K562 (cell line): ENCODE measurements around the gene SLC22A8. TPM values are rescaled to one million over a fixed set of nuclear protein-coding genes. Genes with fewer than 3 reads are reported as not detected.
A peak's percentile ranks its signal among the peaks of the same experiment; 100 is the strongest.

Source experiments
- CREBBP ChIP-seq: IDR thresholded peaks from one replicate; pipeline ENCODE4 v1.6.1; 2012; ENCODE audit warnings: low read depth, mild to moderate bottlenecking, control low read depth, inconsistent platforms, low read length
- CTBP1 ChIP-seq: fragments of 450-650 bp; IDR thresholded peaks from 2 replicates; pipeline ENCODE4 v1.6.1; 2016; ENCODE audit warnings: borderline replicate concordance
- GABPA ChIP-seq: fragments of 200-800 bp; sonication (Bioruptor generic); conservative IDR thresholded peaks from 2 replicates; pipeline ENCODE4 v1.6.1; 2016; ENCODE audit warnings: low read depth, missing genetic modification characterization, missing compliant biosample characterization
- HNRNPLL ChIP-seq: fragments of 200-400 bp; formaldehyde crosslinking; IDR thresholded peaks from 2 replicates; pipeline ENCODE4 v1.6.1; 2017; ENCODE audit warnings: low read length, low read depth, mild to moderate bottlenecking; ENCODE audit not compliant: poor library complexity, severe bottlenecking
- MTA1 ChIP-seq: fragments of 450-650 bp; IDR thresholded peaks from 2 replicates; pipeline ENCODE4 v1.6.1; 2017; ENCODE audit warnings: borderline replicate concordance
- MTA3 ChIP-seq: fragments of 450-650 bp; formaldehyde crosslinking; IDR thresholded peaks from 2 replicates; pipeline ENCODE4 v1.6.1; 2017; ENCODE audit warnings: mild to moderate bottlenecking, borderline replicate concordance
- MYC ChIP-seq, 2 experiments: fragments of 250-450 bp in 1 of 2; sonication (Bioruptor Pico) in 1 of 2; IDR thresholded peaks; 2 replicates each; pipeline versions ENCODE4 v1.5.1 to v1.6.1; 2012 to 2021; ENCODE audit warnings: low read depth in 2 of 2, borderline replicate concordance in 1 of 2, improper control_type of control experiment in 1 of 2, low read length in 1 of 2, mild to moderate bottlenecking in 1 of 2, moderate library complexity in 1 of 2
- ZNF444 ChIP-seq: fragments of 250-450 bp; sonication (Bioruptor Pico); IDR thresholded peaks from 2 replicates; pipeline ENCODE4 v1.4.0; 2020; ENCODE audit warnings: mild to moderate bottlenecking, moderate library complexity
- polyA plus RNA-seq, 8 experiments: library from polyadenylated mRNA; depleted of rRNA in 4 of 8; stranded (reverse) in 5 of 8; unstranded in 3 of 8; fragments of >200 nt; fragmentation: Nextera tagmentation in 2 of 8; fragmentation: Illumina TruSeq in 1 of 8; extraction: Ambion mirVana in 2 of 8; extraction: Trizol in 1 of 8; gene quantifications; 2 replicates each; pipeline versions ENCODE4 v1.2.1 to v1.2.3, GENCODE V29; 2011 to 2014; ENCODE audit warnings: inconsistent platforms in 1 of 8, missing spikeins in 1 of 8
- total RNA-seq, 7 experiments: library from RNA; depleted of rRNA in 6 of 7; stranded (reverse); fragments of >200 nt in 6 of 7; fragmentation: Illumina TruSeq in 2 of 7; extraction: Trizol in 2 of 7; gene quantifications; 2 replicates each; pipeline versions ENCODE4 v1.2.1 to v1.2.3, GENCODE V29; 2011 to 2021; ENCODE audit warnings: low replicate concordance in 1 of 7
- TF ChIP-seq, protein P1 (sequence below): fragments of 450-650 bp; IDR thresholded peaks from 2 replicates; pipeline ENCODE4 v1.6.1; 2016; ENCODE audit warnings: mild to moderate bottlenecking, moderate library complexity
- TF ChIP-seq, protein P2 (sequence below): fragments of 250-450 bp; sonication (Bioruptor Pico); IDR thresholded peaks from 2 replicates; pipeline ENCODE4 v1.8.0; 2022; ENCODE audit warnings: inconsistent platforms
- TF ChIP-seq, protein P3 (sequence below), 3 experiments: IDR thresholded peaks in 2 of 3; conservative IDR thresholded peaks in 1 of 3; 2 replicates each; pipeline ENCODE4 v1.5.1; 2011 to 2012; ENCODE audit warnings: low read length in 3 of 3, mild to moderate bottlenecking in 3 of 3, control low read depth in 2 of 3, improper control_type of control experiment in 1 of 3, inconsistent platforms in 1 of 3, low read depth in 1 of 3, mixed read lengths in 1 of 3, moderate library complexity in 1 of 3; ENCODE audit not compliant: insufficient read depth in 2 of 3

The SLC22A8 gene
- total and polyA plus RNA-seq, 9 of the 15 experiments (the other 6 are each of a cell fraction or from before 2014, with no cell fraction given): not detected

DNA sequence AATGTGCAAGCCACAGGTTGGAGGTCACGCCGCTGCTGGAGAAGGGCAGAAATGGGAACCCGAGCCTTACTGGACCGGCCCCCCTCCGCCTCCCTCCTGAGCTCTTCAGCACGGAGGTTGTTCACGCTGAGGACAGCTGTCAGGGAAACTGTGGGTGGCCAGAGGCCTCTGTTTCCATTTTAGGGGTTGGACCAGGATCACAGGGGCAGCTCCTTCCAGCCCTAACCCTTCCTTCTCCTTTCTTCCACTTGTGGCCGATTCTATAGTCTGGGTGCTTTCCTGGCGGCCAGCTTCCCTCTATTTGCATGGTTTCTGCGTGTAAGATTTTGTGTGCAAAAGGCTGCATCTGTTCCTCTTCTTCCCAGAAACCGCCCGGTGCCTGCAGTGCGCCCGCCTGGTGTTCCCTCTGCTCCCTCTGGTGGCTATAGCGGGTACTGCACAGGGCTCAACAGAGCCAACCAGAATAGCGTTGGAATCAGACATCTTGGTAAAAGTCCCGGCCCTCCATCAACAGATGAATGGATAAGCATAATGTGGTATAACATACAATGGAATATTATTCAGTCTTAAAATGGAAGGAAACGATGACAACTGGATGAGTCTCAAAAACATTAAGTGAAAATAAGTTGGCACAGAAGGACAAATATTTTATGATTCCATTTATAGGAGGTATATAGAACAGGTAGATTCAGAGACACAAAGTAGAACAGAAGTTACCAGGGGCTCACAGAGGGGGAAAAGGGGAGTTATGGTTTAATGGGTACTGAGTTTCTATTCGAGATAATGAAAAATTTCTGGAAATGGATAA lies 8.4 kb upstream of the SLC22A8 start (continued):
- TF ChIP-seq MTA1 (no peak), HNRNPLL (no peak), ZNF444 (CRISPR knock-in tag) (no peak), MTA3 (peak; percentile 51; the same call in 1 of the 2 replicates), GABPA (tag) (no peak), CREBBP (no peak), MYC (IDR thresholded peaks at IDR 0.05; ENCODE audit: low read depth, low read length) (0 out of 2 replicates have a peak, but pooled peaks have one; percentile 2), MYC (CRISPR knock-in tag; IDR thresholded peaks at IDR 0.05; ENCODE audit: borderline replicate concordance, low read depth) (no peak), CTBP1 (peak; percentile 37; the same call in 1 of the 2 replicates)
- TF ChIP-seq, protein P1, sequence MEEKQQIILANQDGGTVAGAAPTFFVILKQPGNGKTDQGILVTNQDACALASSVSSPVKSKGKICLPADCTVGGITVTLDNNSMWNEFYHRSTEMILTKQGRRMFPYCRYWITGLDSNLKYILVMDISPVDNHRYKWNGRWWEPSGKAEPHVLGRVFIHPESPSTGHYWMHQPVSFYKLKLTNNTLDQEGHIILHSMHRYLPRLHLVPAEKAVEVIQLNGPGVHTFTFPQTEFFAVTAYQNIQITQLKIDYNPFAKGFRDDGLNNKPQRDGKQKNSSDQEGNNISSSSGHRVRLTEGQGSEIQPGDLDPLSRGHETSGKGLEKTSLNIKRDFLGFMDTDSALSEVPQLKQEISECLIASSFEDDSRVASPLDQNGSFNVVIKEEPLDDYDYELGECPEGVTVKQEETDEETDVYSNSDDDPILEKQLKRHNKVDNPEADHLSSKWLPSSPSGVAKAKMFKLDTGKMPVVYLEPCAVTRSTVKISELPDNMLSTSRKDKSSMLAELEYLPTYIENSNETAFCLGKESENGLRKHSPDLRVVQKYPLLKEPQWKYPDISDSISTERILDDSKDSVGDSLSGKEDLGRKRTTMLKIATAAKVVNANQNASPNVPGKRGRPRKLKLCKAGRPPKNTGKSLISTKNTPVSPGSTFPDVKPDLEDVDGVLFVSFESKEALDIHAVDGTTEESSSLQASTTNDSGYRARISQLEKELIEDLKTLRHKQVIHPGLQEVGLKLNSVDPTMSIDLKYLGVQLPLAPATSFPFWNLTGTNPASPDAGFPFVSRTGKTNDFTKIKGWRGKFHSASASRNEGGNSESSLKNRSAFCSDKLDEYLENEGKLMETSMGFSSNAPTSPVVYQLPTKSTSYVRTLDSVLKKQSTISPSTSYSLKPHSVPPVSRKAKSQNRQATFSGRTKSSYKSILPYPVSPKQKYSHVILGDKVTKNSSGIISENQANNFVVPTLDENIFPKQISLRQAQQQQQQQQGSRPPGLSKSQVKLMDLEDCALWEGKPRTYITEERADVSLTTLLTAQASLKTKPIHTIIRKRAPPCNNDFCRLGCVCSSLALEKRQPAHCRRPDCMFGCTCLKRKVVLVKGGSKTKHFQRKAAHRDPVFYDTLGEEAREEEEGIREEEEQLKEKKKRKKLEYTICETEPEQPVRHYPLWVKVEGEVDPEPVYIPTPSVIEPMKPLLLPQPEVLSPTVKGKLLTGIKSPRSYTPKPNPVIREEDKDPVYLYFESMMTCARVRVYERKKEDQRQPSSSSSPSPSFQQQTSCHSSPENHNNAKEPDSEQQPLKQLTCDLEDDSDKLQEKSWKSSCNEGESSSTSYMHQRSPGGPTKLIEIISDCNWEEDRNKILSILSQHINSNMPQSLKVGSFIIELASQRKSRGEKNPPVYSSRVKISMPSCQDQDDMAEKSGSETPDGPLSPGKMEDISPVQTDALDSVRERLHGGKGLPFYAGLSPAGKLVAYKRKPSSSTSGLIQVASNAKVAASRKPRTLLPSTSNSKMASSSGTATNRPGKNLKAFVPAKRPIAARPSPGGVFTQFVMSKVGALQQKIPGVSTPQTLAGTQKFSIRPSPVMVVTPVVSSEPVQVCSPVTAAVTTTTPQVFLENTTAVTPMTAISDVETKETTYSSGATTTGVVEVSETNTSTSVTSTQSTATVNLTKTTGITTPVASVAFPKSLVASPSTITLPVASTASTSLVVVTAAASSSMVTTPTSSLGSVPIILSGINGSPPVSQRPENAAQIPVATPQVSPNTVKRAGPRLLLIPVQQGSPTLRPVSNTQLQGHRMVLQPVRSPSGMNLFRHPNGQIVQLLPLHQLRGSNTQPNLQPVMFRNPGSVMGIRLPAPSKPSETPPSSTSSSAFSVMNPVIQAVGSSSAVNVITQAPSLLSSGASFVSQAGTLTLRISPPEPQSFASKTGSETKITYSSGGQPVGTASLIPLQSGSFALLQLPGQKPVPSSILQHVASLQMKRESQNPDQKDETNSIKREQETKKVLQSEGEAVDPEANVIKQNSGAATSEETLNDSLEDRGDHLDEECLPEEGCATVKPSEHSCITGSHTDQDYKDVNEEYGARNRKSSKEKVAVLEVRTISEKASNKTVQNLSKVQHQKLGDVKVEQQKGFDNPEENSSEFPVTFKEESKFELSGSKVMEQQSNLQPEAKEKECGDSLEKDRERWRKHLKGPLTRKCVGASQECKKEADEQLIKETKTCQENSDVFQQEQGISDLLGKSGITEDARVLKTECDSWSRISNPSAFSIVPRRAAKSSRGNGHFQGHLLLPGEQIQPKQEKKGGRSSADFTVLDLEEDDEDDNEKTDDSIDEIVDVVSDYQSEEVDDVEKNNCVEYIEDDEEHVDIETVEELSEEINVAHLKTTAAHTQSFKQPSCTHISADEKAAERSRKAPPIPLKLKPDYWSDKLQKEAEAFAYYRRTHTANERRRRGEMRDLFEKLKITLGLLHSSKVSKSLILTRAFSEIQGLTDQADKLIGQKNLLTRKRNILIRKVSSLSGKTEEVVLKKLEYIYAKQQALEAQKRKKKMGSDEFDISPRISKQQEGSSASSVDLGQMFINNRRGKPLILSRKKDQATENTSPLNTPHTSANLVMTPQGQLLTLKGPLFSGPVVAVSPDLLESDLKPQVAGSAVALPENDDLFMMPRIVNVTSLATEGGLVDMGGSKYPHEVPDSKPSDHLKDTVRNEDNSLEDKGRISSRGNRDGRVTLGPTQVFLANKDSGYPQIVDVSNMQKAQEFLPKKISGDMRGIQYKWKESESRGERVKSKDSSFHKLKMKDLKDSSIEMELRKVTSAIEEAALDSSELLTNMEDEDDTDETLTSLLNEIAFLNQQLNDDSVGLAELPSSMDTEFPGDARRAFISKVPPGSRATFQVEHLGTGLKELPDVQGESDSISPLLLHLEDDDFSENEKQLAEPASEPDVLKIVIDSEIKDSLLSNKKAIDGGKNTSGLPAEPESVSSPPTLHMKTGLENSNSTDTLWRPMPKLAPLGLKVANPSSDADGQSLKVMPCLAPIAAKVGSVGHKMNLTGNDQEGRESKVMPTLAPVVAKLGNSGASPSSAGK: no peak
- TF ChIP-seq, protein P2, sequence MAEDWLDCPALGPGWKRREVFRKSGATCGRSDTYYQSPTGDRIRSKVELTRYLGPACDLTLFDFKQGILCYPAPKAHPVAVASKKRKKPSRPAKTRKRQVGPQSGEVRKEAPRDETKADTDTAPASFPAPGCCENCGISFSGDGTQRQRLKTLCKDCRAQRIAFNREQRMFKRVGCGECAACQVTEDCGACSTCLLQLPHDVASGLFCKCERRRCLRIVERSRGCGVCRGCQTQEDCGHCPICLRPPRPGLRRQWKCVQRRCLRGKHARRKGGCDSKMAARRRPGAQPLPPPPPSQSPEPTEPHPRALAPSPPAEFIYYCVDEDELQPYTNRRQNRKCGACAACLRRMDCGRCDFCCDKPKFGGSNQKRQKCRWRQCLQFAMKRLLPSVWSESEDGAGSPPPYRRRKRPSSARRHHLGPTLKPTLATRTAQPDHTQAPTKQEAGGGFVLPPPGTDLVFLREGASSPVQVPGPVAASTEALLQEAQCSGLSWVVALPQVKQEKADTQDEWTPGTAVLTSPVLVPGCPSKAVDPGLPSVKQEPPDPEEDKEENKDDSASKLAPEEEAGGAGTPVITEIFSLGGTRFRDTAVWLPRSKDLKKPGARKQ: no peak
- TF ChIP-seq, protein P3, sequence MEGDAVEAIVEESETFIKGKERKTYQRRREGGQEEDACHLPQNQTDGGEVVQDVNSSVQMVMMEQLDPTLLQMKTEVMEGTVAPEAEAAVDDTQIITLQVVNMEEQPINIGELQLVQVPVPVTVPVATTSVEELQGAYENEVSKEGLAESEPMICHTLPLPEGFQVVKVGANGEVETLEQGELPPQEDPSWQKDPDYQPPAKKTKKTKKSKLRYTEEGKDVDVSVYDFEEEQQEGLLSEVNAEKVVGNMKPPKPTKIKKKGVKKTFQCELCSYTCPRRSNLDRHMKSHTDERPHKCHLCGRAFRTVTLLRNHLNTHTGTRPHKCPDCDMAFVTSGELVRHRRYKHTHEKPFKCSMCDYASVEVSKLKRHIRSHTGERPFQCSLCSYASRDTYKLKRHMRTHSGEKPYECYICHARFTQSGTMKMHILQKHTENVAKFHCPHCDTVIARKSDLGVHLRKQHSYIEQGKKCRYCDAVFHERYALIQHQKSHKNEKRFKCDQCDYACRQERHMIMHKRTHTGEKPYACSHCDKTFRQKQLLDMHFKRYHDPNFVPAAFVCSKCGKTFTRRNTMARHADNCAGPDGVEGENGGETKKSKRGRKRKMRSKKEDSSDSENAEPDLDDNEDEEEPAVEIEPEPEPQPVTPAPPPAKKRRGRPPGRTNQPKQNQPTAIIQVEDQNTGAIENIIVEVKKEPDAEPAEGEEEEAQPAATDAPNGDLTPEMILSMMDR (IDR thresholded peaks at IDR 0.05 in 2 of 3, conservative IDR thresholded peaks at IDR 0.05 in 1 of 3; ENCODE audit: insufficient read depth in 2 of 3, low read depth in 1 of 3, low read length in 3 of 3): peak; percentile 95 to 99 (median 98)
